Kidney capillary endothelial cell (primary cell): Measurements from ENCODE around the gene TMC2.
"Not testable (repeated sequence)": the region's sequence is repeated elsewhere in the genome, so short reads cannot be mapped to it uniquely, and the experiment has no call there.

ENCODE experiments used
- DNase-seq: peaks from one replicate; pipeline ENCODE4 v3.0.0-alpha.2; 2018; ENCODE audit warnings: low spot score

The TMC2 gene

GRCh38 chr20:2663887-2664719, 127.7 kb downstream of the TMC2 start, which contains the start of gene IDH3B:
TSS of gene IDH3B (minus strand) at chr20:2664216. CDS start at chr20:2664188, 28 bp downstream.
- DNase-seq: peak; percentile 89

DNA sequence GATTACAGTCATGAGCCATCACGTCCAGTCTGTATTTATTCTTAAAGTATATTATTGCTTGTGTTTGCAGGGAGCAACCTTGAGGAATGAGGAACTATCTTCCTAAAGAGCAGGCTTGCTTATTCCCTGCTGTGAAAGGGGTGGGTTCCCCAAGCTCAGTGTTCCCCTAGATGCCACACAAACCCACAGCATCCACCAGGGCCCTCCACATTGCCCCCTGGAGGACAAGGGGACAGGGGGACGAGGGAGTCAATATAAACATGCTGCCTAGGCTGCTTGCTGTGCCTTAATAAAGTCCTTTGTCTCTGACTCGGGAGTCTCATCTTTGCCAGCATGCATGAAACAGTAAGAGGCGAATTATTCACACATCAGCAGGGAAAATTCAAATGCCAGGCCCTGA, 135.6 kb downstream of the TMC2 start:
- DNase-seq: no peak

DNA sequence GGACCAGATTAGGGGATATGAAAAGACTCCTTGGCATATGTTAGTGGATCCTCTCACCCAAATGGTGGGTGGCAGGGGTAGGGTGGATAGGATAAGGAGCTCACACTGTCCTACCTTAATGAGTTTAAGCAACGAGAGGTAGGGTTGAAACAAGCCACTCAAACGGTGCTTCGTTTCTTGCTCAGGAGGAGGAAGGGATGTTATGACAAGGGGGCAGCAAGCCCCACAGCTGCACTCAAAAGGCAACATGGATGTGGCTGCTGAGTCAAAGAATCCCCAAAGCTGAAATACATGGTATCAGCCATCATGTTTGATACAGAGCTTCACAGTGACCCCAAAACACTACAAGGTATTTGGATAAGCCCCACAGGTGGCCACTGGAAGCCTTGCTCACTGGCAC, 136.1 kb downstream of the TMC2 start:
- DNase-seq: no peak

DNA sequence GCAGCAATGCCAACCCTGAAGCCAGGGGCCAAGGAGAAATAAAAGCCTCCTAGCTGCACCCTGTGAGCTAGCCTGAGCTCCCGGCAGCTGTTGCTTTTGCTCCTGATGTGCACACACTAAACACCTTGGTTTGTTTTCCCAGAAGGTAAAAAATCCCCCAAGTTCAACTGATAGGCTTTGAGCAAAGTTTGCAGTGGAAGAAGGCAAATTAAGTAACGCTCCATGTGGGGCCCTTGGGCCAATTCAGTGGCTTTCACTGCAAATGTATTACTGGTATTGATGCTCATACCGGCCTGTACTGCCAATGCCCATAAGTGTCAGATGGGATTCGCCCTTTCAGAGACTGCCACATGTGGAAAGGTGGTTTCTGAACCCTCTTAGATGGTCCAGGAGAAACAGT, 137.1 kb downstream of the TMC2 start:
- DNase-seq: no peak

GRCh38 chr20:2680046-2680445, 143.7 kb downstream of the TMC2 start:
- DNase-seq: no peak

- not testable (repeated sequence) for DNase-seq
Measured at GRCh38 chr20:2682040-2682439, 145.7 kb downstream of the TMC2 start.

- not testable (repeated sequence) for DNase-seq
Measured at GRCh38 chr20:2684817-2685216, 148.4 kb downstream of the TMC2 start.

GRCh38 chr20:2687514-2687913, 151.1 kb downstream of the TMC2 start:
- no peak for DNase-seq

DNA sequence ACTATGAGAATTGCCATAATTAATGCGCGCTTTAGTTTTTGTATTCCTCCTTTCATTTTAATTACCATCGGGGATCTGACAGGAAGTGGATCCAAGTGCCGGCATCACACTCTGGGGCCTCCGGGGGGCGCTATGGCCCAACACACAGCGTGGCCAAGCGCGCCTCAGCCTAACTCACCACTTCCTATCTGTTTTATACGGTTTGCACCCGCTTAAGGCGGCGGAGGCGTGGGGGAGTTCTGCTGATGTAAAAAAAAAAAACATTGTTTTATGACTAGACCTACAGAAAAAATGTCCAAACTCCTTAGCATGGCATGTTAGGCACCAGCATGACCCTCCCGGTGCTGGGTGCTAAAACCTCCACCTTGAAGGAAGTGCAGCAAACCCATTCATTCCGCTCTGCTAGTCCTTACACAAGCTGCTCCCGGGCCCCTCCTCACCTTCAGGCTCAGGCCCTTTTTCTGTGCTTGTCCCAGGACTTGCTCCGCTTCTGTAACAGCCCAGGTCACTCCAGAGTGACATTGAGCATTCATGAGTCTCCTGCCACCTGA, 151.7 kb downstream of the TMC2 start:
- DNase-seq: peak; percentile 60

DNA sequence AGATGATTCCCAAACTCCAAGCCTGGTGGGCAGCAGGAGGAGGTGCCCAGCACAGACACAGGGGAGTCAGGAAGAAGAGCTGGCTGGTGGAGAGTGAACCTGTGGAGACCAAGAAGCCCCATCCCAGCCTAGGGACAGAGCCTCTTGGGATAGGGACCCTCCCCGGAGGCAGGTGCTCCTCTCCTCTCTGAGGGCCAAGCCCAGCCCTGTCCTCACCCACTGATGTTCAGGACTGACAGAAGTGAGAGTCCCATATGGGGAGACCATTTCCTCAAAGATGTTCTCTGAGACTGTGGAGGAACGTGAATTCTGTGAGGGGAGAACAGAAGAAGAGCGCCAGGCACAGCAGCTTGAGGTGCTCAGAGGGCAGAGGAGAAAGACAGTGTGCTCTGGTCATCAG, 153.8 kb downstream of the TMC2 start:
- DNase-seq: no peak

DNA sequence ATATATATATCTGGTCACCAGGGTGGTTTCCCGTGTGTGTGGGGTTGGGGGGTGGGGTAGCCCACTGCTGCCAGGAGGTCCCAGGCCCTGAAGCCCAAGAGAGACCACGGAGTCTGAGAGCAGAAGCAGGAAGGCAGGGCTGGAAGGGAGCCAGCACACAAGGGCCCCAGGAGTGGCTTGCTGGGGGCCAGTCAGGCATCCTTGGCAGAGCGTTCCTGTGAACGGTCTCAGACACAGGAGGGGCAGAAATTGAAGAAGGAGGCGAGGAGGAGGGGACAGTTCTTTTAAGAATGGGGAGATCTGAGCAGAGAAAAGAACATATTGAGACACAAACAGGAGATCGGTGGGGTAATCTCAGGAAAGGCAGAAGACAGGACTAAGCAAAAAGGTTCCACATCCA, 154.3 kb downstream of the TMC2 start:
- no peak for DNase-seq

DNA sequence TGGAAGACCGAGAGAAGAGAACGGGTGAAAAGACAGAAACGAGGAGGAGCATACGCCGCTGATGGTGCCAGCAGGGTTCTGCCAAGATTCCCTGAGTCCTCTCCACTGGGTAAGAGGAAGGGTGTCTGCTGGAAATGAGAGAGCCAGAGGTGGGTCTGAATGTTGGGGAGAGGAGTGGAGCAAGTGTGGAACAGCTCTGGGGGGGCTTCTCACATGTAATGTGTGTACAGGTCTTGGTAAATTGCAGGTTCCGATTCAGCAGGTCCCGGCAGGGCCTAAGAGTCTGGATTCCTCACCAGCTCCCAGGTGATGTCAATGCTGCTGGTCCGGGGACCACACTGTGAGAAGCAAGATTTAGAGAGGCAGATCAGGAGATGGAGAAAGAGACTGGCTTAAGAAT, 154.8 kb downstream of the TMC2 start:
- no peak for DNase-seq
